SU-DHL-6 (cell line): ENCODE data around the gene NANOGP8.

Experiments used
- H2AFZ ChIP-seq: fragments of 200-600 bp; sonication (generic); 2 replicates; pipeline ENCODE4 v1.6.1; 2014; ENCODE audit warnings: low read depth, mild to moderate bottlenecking, moderate library complexity, mixed read lengths, antibody characterized with exemption, low read length; ENCODE audit not compliant: severe bottlenecking
- H3F3A ChIP-seq: fragments of 200-600 bp; shearing (Covaris generic); 2 replicates; pipeline ENCODE4 v1.6.0; 2016; ENCODE audit warnings: antibody characterized with exemption, mild to moderate bottlenecking; ENCODE audit not compliant: insufficient read depth
- H3K27ac ChIP-seq: fragments of 200-600 bp; sonication (generic); 2 replicates; pipeline ENCODE4 v1.5.1; 2016; ENCODE audit warnings: low read depth, mild to moderate bottlenecking, low read length, moderate library complexity, mixed read lengths
- H3K27me3 ChIP-seq: fragments of 200-600 bp; sonication (generic), shearing (Covaris generic); 2 replicates; pipeline ENCODE4 v1.6.0; 2014; ENCODE audit warnings: mild to moderate bottlenecking, low read length
- H3K36me3 ChIP-seq: fragments of 200-600 bp; sonication (generic); 2 replicates; pipeline ENCODE4 v1.6.1; 2014; ENCODE audit warnings: mild to moderate bottlenecking, low read length, mixed read lengths
- H3K4me2 ChIP-seq: fragments of 300-600, 200-600 bp; shearing (Covaris generic), sonication (generic); 2 replicates; pipeline ENCODE4 v1.6.0; 2014; ENCODE audit warnings: low read length, low read depth, mild to moderate bottlenecking; ENCODE audit not compliant: poor library complexity, severe bottlenecking
- H3K4me3 ChIP-seq: fragments of 200-600 bp; sonication (generic); 2 replicates; pipeline ENCODE4 v1.5.1; 2014; ENCODE audit warnings: antibody characterized with exemption, low read length, mild to moderate bottlenecking, mixed read lengths; ENCODE audit not compliant: insufficient read depth, poor library complexity, severe bottlenecking
- H3K79me2 ChIP-seq: fragments of 200-600 bp; sonication (generic); 2 replicates; pipeline ENCODE4 v1.6.1; 2014; ENCODE audit warnings: mild to moderate bottlenecking, low read length, moderate library complexity; ENCODE audit not compliant: insufficient read depth
- H3K9ac ChIP-seq: fragments of 200-600 bp; sonication (generic); 2 replicates; pipeline ENCODE4 v1.7.0; 2014; ENCODE audit warnings: mild to moderate bottlenecking, low read length
- H3K9me2 ChIP-seq: fragments of 200-600 bp; sonication (generic); replicated peaks from 2 replicates; pipeline ENCODE4 v1.6.1; 2014; ENCODE audit warnings: low read length; ENCODE audit not compliant: insufficient read depth
- H3K9me3 ChIP-seq: fragments of 200-600 bp; sonication (generic); 2 replicates; pipeline ENCODE4 v1.6.1; 2014; ENCODE audit warnings: low read length, mixed read lengths; ENCODE audit not compliant: insufficient read depth
- H4K20me1 ChIP-seq: fragments of 200-600 bp; sonication (generic); 2 replicates; pipeline ENCODE4 v1.6.1; 2014; ENCODE audit warnings: low read depth, mild to moderate bottlenecking, antibody characterized with exemption, low read length, moderate library complexity, mixed read lengths
- CTCF ChIP-seq: fragments of 200-600 bp; sonication (generic); IDR thresholded peaks from one replicate; pipeline ENCODE4 v1.5.1; 2017; ENCODE audit warnings: antibody characterized with exemption, mild to moderate bottlenecking, low read length, moderate library complexity; ENCODE audit not compliant: insufficient read depth, poor library complexity, severe bottlenecking
- EZH2phosphoT487 ChIP-seq: fragments of 200-600 bp; sonication (generic), shearing (Covaris generic); conservative IDR thresholded peaks from 2 replicates; pipeline ENCODE4 v1.6.1; 2018; ENCODE audit warnings: mild to moderate bottlenecking, antibody characterized with exemption, low read length, moderate library complexity, mixed read lengths

Gene NANOGP8

GRCh38 chr15:35117543-35118265 lies 32.6 kb upstream of the NANOGP8 start:
- H2AFZ ChIP-seq, result no peak overlapping the region
- H3K9me2 ChIP-seq, result no peaks in the 10 kb centered on the region
- no peaks in the 10 kb centered on the region for H4K20me1 ChIP-seq
- no peak overlapping the region for H3K9ac ChIP-seq
- H3K27me3 ChIP-seq, result no peaks in the 10 kb centered on the region
- H3K36me3 ChIP-seq, result no peaks in the 10 kb centered on the region
- H3K4me3 ChIP-seq, result no peak overlapping the region
- TF ChIP-seq EZH2phosphoT487 (no peak), CTCF (no peak)
- H3F3A ChIP-seq, result no peaks in the 10 kb centered on the region
- no peak overlapping the region for H3K4me2 ChIP-seq
- H3K9me3 ChIP-seq, result no peaks in the 10 kb centered on the region
- no peak overlapping the region for H3K27ac ChIP-seq
- no peaks in the 10 kb centered on the region for H3K79me2 ChIP-seq

- no peaks in the 10 kb centered on the region for H3K36me3 ChIP-seq
- no peak overlapping the region for H2AFZ ChIP-seq
- H3K9me3 ChIP-seq, result no peaks in the 10 kb centered on the region
- no peak overlapping the region for H3K4me2 ChIP-seq
- TF ChIP-seq EZH2phosphoT487 (no peak), CTCF (no peak)
- H3F3A ChIP-seq, result no peaks in the 10 kb centered on the region
- no peak overlapping the region for H3K9ac ChIP-seq
- H3K27me3 ChIP-seq, result no peaks in the 10 kb centered on the region
- H3K4me3 ChIP-seq, result no peak overlapping the region
- no peaks in the 10 kb centered on the region for H3K79me2 ChIP-seq
- H4K20me1 ChIP-seq, result no peaks in the 10 kb centered on the region
- H3K9me2 ChIP-seq, result no peaks in the 10 kb centered on the region
- no peak overlapping the region for H3K27ac ChIP-seq
These were observed 30.1 kb upstream of the NANOGP8 start for GRCh38 chr15:35115155-35115725.

- no peak overlapping the region for H3K27ac ChIP-seq
- no peaks in the 10 kb centered on the region for H3K9me2 ChIP-seq
- H4K20me1 ChIP-seq, result no peaks in the 10 kb centered on the region
- no peak overlapping the region for H3K4me2 ChIP-seq
- H3K27me3 ChIP-seq, result no peaks in the 10 kb centered on the region
- no peak for TF ChIP-seq EZH2phosphoT487
- TF ChIP-seq CTCF, result no peak
- no peaks in the 10 kb centered on the region for H3K79me2 ChIP-seq
- no peak overlapping the region for H2AFZ ChIP-seq
- H3K9me3 ChIP-seq, result no peaks in the 10 kb centered on the region
- no peak overlapping the region for H3K9ac ChIP-seq
- no peaks in the 10 kb centered on the region for H3F3A ChIP-seq
- no peak overlapping the region for H3K4me3 ChIP-seq
- no peaks in the 10 kb centered on the region for H3K36me3 ChIP-seq
These were observed 27.3 kb upstream of the NANOGP8 start for GRCh38 chr15:35112346-35112745.
